ENCODE data around the gene MAST4. TPM values are rescaled to one million over a fixed set of nuclear protein-coding genes. Genes with fewer than 3 reads are reported as not detected.

MAST4 gene
- total RNA-seq, 1 donor = 12.7 TPM

- no peaks in the 10 kb centered on the region for H3K27me3 ChIP-seq (ENCODE audit: insufficient read depth, low read length)
- no peaks in the 10 kb centered on the region for H3K4me1 ChIP-seq (ENCODE audit: insufficient read depth, low read length)
- no peak overlapping the region for H3K4me3 ChIP-seq (ENCODE audit: insufficient read depth, low read length)
- no peaks in the 10 kb centered on the region for H4K20me1 ChIP-seq (ENCODE audit: insufficient read depth, low read length)
- H3K36me3 ChIP-seq (ENCODE audit: insufficient read depth, low read length) = no peaks in the 10 kb centered on the region
- no peaks in the 10 kb centered on the region for H3K79me2 ChIP-seq (ENCODE audit: insufficient read depth, low read length)
- H3K4me2 ChIP-seq (ENCODE audit: insufficient read depth, low read length) = no peak overlapping the region
- no peak overlapping the region for H2AFZ ChIP-seq (ENCODE audit: low read length)
- H3K27ac ChIP-seq (ENCODE audit: low read depth, low read length) = no peak overlapping the region
- no peaks in the 10 kb centered on the region for H3K9me3 ChIP-seq (ENCODE audit: low read depth, low read length)
- no peak for TF ChIP-seq CTCF (IDR thresholded peaks at IDR 0.05; ENCODE audit: extremely low read depth, low read depth, low read length)
- no peak for DNase-seq (ENCODE audit: insufficient read length, low spot score, missing footprints)
Observed at GRCh38 chr5:67133776-67134175, 537.6 kb downstream of the MAST4 start.

- H2AFZ ChIP-seq (ENCODE audit: low read length) = no peak overlapping the region
- H3K4me3 ChIP-seq (ENCODE audit: insufficient read depth, low read length) = no peak overlapping the region
- TF ChIP-seq CTCF (IDR thresholded peaks at IDR 0.05; ENCODE audit: extremely low read depth, low read depth, low read length) = no peak
- H4K20me1 ChIP-seq (ENCODE audit: insufficient read depth, low read length) = no peaks in the 10 kb centered on the region
- no peak overlapping the region for H3K4me2 ChIP-seq (ENCODE audit: insufficient read depth, low read length)
- no peaks in the 10 kb centered on the region for H3K9me3 ChIP-seq (ENCODE audit: low read depth, low read length)
- no peaks in the 10 kb centered on the region for H3K79me2 ChIP-seq (ENCODE audit: insufficient read depth, low read length)
- DNase-seq (ENCODE audit: insufficient read length, low spot score, missing footprints) = no peak
- no peaks in the 10 kb centered on the region for H3K4me1 ChIP-seq (ENCODE audit: insufficient read depth, low read length)
- no peaks in the 10 kb centered on the region for H3K36me3 ChIP-seq (ENCODE audit: insufficient read depth, low read length)
- H3K27me3 ChIP-seq (ENCODE audit: insufficient read depth, low read length) = no peaks in the 10 kb centered on the region
- H3K27ac ChIP-seq (ENCODE audit: low read depth, low read length) = no peak overlapping the region
Observed at GRCh38 chr5:67135381-67135984, 539.3 kb downstream of the MAST4 start.

GRCh38 chr5:67139030-67139429 lies 542.8 kb downstream of the MAST4 start:
- no peak overlapping the region for H3K27ac ChIP-seq (ENCODE audit: low read depth, low read length)
- no peak overlapping the region for H3K4me2 ChIP-seq (ENCODE audit: insufficient read depth, low read length)
- peaks cover 9% of the 10 kb centered on the region for H3K36me3 ChIP-seq (ENCODE audit: insufficient read depth, low read length)
- H3K9me3 ChIP-seq (ENCODE audit: low read depth, low read length) = no peaks in the 10 kb centered on the region
- no peaks in the 10 kb centered on the region for H3K4me1 ChIP-seq (ENCODE audit: insufficient read depth, low read length)
- H3K79me2 ChIP-seq (ENCODE audit: insufficient read depth, low read length) = no peaks in the 10 kb centered on the region
- no peaks in the 10 kb centered on the region for H3K27me3 ChIP-seq (ENCODE audit: insufficient read depth, low read length)
- DNase-seq (ENCODE audit: insufficient read length, low spot score, missing footprints) = no peak
- no peaks in the 10 kb centered on the region for H4K20me1 ChIP-seq (ENCODE audit: insufficient read depth, low read length)
- TF ChIP-seq CTCF (IDR thresholded peaks at IDR 0.05; ENCODE audit: extremely low read depth, low read depth, low read length) = no peak
- H2AFZ ChIP-seq (ENCODE audit: low read length) = no peak overlapping the region
- H3K4me3 ChIP-seq (ENCODE audit: insufficient read depth, low read length) = no peak overlapping the region

GRCh38 chr5:67140413-67140812 lies 544.2 kb downstream of the MAST4 start:
- Histone ChIP-seq H3K27ac (ENCODE audit: low read depth, low read length) (no peak overlapping the region), H3K9me3 (ENCODE audit: low read depth, low read length) (no peaks in the 10 kb centered on the region), H3K79me2 (ENCODE audit: insufficient read depth, low read length) (no peaks in the 10 kb centered on the region), H3K4me1 (ENCODE audit: insufficient read depth, low read length) (no peaks in the 10 kb centered on the region), H2AFZ (ENCODE audit: low read length) (no peak overlapping the region), H4K20me1 (ENCODE audit: insufficient read depth, low read length) (no peaks in the 10 kb centered on the region), H3K4me2 (ENCODE audit: insufficient read depth, low read length) (no peak overlapping the region), H3K36me3 (ENCODE audit: insufficient read depth, low read length) (peaks cover 13% of the 10 kb centered on the region), H3K4me3 (ENCODE audit: insufficient read depth, low read length) (no peak overlapping the region), H3K27me3 (ENCODE audit: insufficient read depth, low read length) (no peaks in the 10 kb centered on the region)
- TF ChIP-seq CTCF (IDR thresholded peaks at IDR 0.05; ENCODE audit: extremely low read depth, low read depth, low read length) = no peak
- no peak for DNase-seq (ENCODE audit: insufficient read length, low spot score, missing footprints)
